K562 (cell line): ENCODE results near the gene PAF1. TPM values are rescaled to one million over a fixed set of nuclear protein-coding genes. Genes with fewer than 3 reads are reported as not detected.

ENCODE experiments used
- AFF1 ChIP-seq, 2 experiments: fragments of 450-650 bp; IDR thresholded peaks; 2 replicates each; pipeline ENCODE4 v1.6.1; 2018; ENCODE audit warnings: mild to moderate bottlenecking in 2 of 2, low read depth in 1 of 2; ENCODE audit not compliant: partially characterized antibody in 2 of 2
- CHD2 ChIP-seq: IDR thresholded peaks from 2 replicates; pipeline ENCODE4 v1.6.1; 2011; ENCODE audit warnings: low read depth, low read length
- FOSL1 ChIP-seq: fragments of 200-800 bp; sonication (Bioruptor generic); conservative IDR thresholded peaks from 2 replicates; pipeline ENCODE4 v1.6.1; 2016; ENCODE audit warnings: missing genetic modification characterization, missing compliant biosample characterization
- HLTF ChIP-seq: fragments of 450-650 bp; IDR thresholded peaks from 2 replicates; pipeline ENCODE4 v1.6.1; 2016
- KLF6 ChIP-seq: fragments of 250-450 bp; sonication (Bioruptor Pico); IDR thresholded peaks from 2 replicates; pipeline ENCODE4 v1.4.0; 2020; ENCODE audit warnings: mild to moderate bottlenecking, moderate library complexity, borderline replicate concordance
- MYC ChIP-seq, 2 experiments: fragments of 250-450 bp in 1 of 2; sonication (Bioruptor Pico) in 1 of 2; IDR thresholded peaks; 2 replicates each; pipeline versions ENCODE4 v1.5.1 to v1.6.1; 2012 to 2021; ENCODE audit warnings: low read depth in 2 of 2, borderline replicate concordance in 1 of 2, improper control_type of control experiment in 1 of 2, low read length in 1 of 2, mild to moderate bottlenecking in 1 of 2, moderate library complexity in 1 of 2
- ZMIZ1 ChIP-seq, 2 experiments: fragments of 150-350 bp in 1 of 2; IDR thresholded peaks; 2 replicates each; pipeline ENCODE4 v1.6.1; 2012 to 2016; ENCODE audit warnings: low read depth in 2 of 2, low read length in 2 of 2, mild to moderate bottlenecking in 1 of 2, moderate library complexity in 1 of 2
- ZNF830 ChIP-seq: fragments of 250-450 bp; sonication (Bioruptor Pico); IDR thresholded peaks from 2 replicates; pipeline ENCODE4 v1.5.0; 2021; ENCODE audit warnings: mild to moderate bottlenecking
- polyA plus RNA-seq, 8 experiments: library from polyadenylated mRNA; depleted of rRNA in 4 of 8; stranded (reverse) in 5 of 8; unstranded in 3 of 8; fragments of >200 nt; fragmentation: Nextera tagmentation in 2 of 8; fragmentation: Illumina TruSeq in 1 of 8; extraction: Ambion mirVana in 2 of 8; extraction: Trizol in 1 of 8; gene quantifications; 2 replicates each; pipeline versions ENCODE4 v1.2.1 to v1.2.3, GENCODE V29; 2011 to 2014; ENCODE audit warnings: inconsistent platforms in 1 of 8, missing spikeins in 1 of 8
- total RNA-seq, 7 experiments: library from RNA; depleted of rRNA in 6 of 7; stranded (reverse); fragments of >200 nt in 6 of 7; fragmentation: Illumina TruSeq in 2 of 7; extraction: Trizol in 2 of 7; gene quantifications; 2 replicates each; pipeline versions ENCODE4 v1.2.1 to v1.2.3, GENCODE V29; 2011 to 2021; ENCODE audit warnings: low replicate concordance in 1 of 7
- TF ChIP-seq, protein P1 (sequence below): fragments of 250-450 bp; sonication (Bioruptor Pico); IDR thresholded peaks from 2 replicates; pipeline ENCODE4 v1.5.1; 2021; ENCODE audit warnings: mild to moderate bottlenecking
- TF ChIP-seq, protein P2 (sequence below): fragments of 250-450 bp; sonication (Bioruptor Pico); IDR thresholded peaks from 2 replicates; pipeline ENCODE4 v1.8.0; 2022; ENCODE audit warnings: inconsistent platforms, mild to moderate bottlenecking, moderate library complexity, borderline replicate concordance
- TF ChIP-seq, protein P3 (sequence below): IDR thresholded peaks from 2 replicates; pipeline ENCODE4 v1.6.1; 2016; ENCODE audit warnings: missing genetic modification characterization, missing compliant biosample characterization
- TF ChIP-seq, protein P4 (sequence below): sonication (generic); formaldehyde crosslinking; IDR thresholded peaks from 2 replicates; pipeline ENCODE4 v1.8.1; 2022; ENCODE audit warnings: missing genetic modification reagents

The PAF1 gene
- total and polyA plus RNA-seq, 9 of the 15 experiments (the other 6 are each of a cell fraction or from before 2014, with no cell fraction given) = 1.5 to 45.0 (median 33.8) TPM

DNA sequence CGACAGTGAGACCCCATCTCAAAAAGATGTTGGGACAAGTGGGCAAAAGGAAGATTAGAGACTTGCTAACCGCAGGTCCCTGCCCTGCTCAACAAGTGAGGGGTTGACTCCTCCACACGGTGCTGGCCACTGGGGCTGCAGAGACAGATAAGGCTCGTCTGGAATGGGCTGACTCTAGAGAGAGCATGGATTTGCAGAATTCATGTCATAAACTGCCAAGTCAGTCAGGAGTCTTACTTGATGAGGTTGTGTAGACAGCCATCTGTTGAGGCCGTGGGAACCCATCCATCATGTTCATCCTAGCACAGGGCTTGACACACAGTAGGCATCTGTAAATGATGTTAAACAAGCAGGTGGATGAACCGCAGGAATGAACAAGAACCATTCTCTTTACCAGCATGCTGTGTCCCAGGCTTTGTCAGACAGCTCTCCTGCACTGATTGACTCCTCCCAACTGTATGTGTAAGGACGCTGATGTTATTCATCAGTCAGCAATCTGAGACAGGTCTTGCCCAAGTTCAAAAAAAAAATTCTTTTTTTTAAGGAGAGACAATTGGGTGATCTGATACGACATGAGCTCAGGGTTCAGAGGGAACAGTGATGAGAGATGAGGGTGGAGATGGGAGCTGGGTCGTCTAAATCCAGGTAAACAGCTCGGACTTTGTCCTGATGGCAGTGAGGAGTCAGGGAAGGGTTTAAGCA is 8.8 kb downstream of the PAF1 start (continued):
- TF ChIP-seq FOSL1 (tag) (peak; percentile 65), AFF1 (IDR thresholded peaks at IDR 0.05; ENCODE audit: low read depth in 1 of 2, partially characterized antibody in 2 of 2) (no peak), CHD2 (no peak), HLTF (no peak), MYC (IDR thresholded peaks at IDR 0.05; ENCODE audit: low read depth, low read length) (peak; percentile 49; the same call in 1 of the 2 replicates), MYC (CRISPR knock-in tag; IDR thresholded peaks at IDR 0.05; ENCODE audit: borderline replicate concordance, low read depth) (no peak), ZMIZ1 (IDR thresholded peaks at IDR 0.05; ENCODE audit: low read depth in 2 of 2, low read length in 2 of 2) (peak in 1 of 2 experiments; percentile 88; a peak in 2 of 4 replicates), KLF6 (peak; percentile 47; the same call in 1 of the 2 replicates), ZNF830 (CRISPR knock-in tag) (no peak)
- TF ChIP-seq, protein P1, sequence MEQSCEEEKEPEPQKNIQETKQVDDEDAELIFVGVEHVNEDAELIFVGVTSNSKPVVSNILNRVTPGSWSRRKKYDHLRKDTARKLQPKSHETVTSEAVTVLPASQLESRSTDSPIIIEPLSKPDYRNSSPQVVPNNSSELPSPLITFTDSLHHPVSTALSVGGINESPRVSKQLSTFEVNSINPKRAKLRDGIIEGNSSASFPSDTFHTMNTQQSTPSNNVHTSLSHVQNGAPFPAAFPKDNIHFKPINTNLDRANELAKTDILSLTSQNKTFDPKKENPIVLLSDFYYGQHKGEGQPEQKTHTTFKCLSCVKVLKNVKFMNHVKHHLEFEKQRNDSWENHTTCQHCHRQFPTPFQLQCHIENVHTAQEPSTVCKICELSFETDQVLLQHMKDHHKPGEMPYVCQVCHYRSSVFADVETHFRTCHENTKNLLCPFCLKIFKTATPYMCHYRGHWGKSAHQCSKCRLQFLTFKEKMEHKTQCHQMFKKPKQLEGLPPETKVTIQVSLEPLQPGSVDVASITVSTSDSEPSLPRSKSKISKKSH (CRISPR knock-in tag) = no peak
- TF ChIP-seq, protein P2, sequence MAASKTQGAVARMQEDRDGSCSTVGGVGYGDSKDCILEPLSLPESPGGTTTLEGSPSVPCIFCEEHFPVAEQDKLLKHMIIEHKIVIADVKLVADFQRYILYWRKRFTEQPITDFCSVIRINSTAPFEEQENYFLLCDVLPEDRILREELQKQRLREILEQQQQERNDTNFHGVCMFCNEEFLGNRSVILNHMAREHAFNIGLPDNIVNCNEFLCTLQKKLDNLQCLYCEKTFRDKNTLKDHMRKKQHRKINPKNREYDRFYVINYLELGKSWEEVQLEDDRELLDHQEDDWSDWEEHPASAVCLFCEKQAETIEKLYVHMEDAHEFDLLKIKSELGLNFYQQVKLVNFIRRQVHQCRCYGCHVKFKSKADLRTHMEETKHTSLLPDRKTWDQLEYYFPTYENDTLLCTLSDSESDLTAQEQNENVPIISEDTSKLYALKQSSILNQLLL = no peak
- TF ChIP-seq, protein P3, sequence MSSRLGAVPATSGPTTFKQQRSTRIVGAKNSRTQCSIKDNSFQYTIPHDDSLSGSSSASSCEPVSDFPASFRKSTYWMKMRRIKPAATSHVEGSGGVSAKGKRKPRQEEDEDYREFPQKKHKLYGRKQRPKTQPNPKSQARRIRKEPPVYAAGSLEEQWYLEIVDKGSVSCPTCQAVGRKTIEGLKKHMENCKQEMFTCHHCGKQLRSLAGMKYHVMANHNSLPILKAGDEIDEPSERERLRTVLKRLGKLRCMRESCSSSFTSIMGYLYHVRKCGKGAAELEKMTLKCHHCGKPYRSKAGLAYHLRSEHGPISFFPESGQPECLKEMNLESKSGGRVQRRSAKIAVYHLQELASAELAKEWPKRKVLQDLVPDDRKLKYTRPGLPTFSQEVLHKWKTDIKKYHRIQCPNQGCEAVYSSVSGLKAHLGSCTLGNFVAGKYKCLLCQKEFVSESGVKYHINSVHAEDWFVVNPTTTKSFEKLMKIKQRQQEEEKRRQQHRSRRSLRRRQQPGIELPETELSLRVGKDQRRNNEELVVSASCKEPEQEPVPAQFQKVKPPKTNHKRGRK (tag) = no peak
- TF ChIP-seq, protein P4, sequence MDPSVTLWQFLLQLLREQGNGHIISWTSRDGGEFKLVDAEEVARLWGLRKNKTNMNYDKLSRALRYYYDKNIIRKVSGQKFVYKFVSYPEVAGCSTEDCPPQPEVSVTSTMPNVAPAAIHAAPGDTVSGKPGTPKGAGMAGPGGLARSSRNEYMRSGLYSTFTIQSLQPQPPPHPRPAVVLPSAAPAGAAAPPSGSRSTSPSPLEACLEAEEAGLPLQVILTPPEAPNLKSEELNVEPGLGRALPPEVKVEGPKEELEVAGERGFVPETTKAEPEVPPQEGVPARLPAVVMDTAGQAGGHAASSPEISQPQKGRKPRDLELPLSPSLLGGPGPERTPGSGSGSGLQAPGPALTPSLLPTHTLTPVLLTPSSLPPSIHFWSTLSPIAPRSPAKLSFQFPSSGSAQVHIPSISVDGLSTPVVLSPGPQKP (CRISPR knock-in tag) = no peak
